Prostate gland (tissue), 2 donors: Measurements from ENCODE around the gene MAPKAP1. TPM values are rescaled to one million over a fixed set of nuclear protein-coding genes. Genes with fewer than 3 reads are reported as not detected.

Experiments
- DNase-seq: peaks from one replicate; pipeline ENCODE4 v3.0.0-alpha.2; 2019; ENCODE audit warnings: low spot score
- H3K27ac ChIP-seq, 2 donors: fragments of 200-600 bp; sonication (generic); 2 replicates each; pipeline ENCODE4 v1.5.1; 2017 to 2019
- H3K27me3 ChIP-seq: fragments of 200-600 bp; sonication (generic); replicated peaks from 2 replicates; pipeline ENCODE4 v1.5.1; 2019; ENCODE audit not compliant: insufficient read depth
- H3K36me3 ChIP-seq, 2 donors: fragments of 200-600 bp; sonication (generic); 1 replicate in 1 of 2; 2 replicates in 1 of 2; pipeline versions ENCODE4 v1.5.1 to v1.8.1; 2017 to 2019
- H3K4me1 ChIP-seq: fragments of 200-600 bp; sonication (generic); replicated peaks from 2 replicates; pipeline ENCODE4 v1.5.1; 2019
- H3K4me3 ChIP-seq, 2 donors: fragments of 200-600 bp; sonication (generic); 2 replicates each; pipeline ENCODE4 v1.5.1; 2017 to 2019
- H3K9me3 ChIP-seq: fragments of 200-600 bp; sonication (generic); 2 replicates; pipeline ENCODE4 v1.5.1; 2017
- POLR2A ChIP-seq: fragments of 450-650 bp; IDR thresholded peaks from one replicate; pipeline ENCODE4 v1.6.1; 2016; ENCODE audit warnings: antibody characterized with exemption, mild to moderate bottlenecking
- POLR2AphosphoS5 ChIP-seq: sonication (generic); formaldehyde crosslinking; IDR thresholded peaks from one replicate; pipeline ENCODE4 v1.6.1; 2017; ENCODE audit warnings: antibody characterized with exemption
- WGBS: methylation state at CpG from one replicate; pipeline ENCODE4 v1.1.5; 2018; 5-methylcytosine and 5-hydroxymethylcytosine counted together
- intact Hi-C: fragments of 100-400 bp; cut with DNase I; formaldehyde crosslinking; loops from one replicate; pipeline ENCODE4 v1.14.2; 2022
- total RNA-seq, 2 donors: library from RNA; depleted of rRNA; stranded (reverse); fragments of >200 nt; gene quantifications; one replicate each; pipeline ENCODE4 v1.1.0, GENCODE V29; 2016
- TF ChIP-seq, protein P1 (sequence below), 4 experiments: fragments of 200-600 bp in 2 of 4; fragments of 450-650 bp in 2 of 4; sonication (generic) in 2 of 4; IDR thresholded peaks; 1 replicate in 3 of 4; 2 replicates in 1 of 4; pipeline ENCODE4 v1.5.1; 2016 to 2019; ENCODE audit warnings: antibody characterized with exemption in 4 of 4, mild to moderate bottlenecking in 2 of 4, moderate library complexity in 2 of 4

MAPKAP1 gene
- total RNA-seq, 2 donors from 2014 or later: 62.4 to 91.2 TPM

DNA sequence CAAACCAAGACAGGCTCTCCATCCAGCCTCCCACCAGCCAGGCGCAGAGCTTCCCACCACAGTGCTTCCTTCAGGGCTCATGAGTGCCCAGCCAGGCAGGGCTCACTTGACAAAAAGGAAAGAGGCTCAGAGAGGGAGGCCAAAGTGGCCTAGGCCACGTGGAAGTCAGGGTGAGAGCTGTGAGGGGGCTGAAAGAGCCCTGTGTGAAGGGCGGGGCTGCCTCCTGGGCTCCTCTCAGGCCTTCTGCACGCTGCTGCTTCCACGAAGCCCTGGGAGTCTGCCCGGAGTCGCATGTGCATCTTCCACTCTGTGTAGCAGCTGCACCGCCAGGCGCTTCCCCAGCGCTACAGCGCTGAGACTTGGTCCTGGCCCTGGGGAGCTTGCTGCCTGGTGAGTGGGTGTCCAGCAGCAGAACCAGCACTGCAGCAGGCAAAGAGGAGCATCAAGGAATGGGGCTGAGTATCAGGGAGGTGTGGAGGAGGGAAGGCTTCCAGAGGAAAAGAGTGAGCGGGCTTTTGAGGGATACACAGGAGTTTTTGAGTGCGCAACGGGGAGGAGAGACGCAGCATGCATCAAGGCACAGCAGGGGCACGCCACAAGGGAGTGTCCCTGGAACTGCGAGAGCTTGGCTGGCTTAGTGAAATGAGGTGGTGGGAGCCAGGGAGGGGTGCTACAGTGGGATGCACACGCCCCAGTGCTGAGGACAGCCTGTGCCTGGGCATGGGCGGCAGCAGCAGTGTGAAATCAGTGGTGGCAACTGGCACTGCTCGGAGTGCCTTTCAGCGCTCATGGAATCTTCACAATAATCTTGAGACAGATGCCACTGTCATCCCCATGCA, 267.4 kb downstream of the MAPKAP1 start:
- DNase-seq: no peak
- H3K9me3 ChIP-seq: no peaks in the 10 kb centered on the region
- no peak overlapping the region for H3K4me3 ChIP-seq
- H3K36me3 ChIP-seq: no peaks in the 10 kb centered on the region
- H3K27me3 ChIP-seq: no peaks in the 10 kb centered on the region
- TF ChIP-seq POLR2AphosphoS5: no peak
- TF ChIP-seq, protein P1, sequence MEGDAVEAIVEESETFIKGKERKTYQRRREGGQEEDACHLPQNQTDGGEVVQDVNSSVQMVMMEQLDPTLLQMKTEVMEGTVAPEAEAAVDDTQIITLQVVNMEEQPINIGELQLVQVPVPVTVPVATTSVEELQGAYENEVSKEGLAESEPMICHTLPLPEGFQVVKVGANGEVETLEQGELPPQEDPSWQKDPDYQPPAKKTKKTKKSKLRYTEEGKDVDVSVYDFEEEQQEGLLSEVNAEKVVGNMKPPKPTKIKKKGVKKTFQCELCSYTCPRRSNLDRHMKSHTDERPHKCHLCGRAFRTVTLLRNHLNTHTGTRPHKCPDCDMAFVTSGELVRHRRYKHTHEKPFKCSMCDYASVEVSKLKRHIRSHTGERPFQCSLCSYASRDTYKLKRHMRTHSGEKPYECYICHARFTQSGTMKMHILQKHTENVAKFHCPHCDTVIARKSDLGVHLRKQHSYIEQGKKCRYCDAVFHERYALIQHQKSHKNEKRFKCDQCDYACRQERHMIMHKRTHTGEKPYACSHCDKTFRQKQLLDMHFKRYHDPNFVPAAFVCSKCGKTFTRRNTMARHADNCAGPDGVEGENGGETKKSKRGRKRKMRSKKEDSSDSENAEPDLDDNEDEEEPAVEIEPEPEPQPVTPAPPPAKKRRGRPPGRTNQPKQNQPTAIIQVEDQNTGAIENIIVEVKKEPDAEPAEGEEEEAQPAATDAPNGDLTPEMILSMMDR (IDR thresholded peaks at IDR 0.05): no peak
- TF ChIP-seq POLR2A: no peak
- H3K4me1 ChIP-seq: no peaks in the 10 kb centered on the region
- H3K27ac ChIP-seq: no peak overlapping the region
- WGBS: 95% methylated on average over 21 of the region's 21 CpGs
- intact Hi-C loops: no loop called here

DNA sequence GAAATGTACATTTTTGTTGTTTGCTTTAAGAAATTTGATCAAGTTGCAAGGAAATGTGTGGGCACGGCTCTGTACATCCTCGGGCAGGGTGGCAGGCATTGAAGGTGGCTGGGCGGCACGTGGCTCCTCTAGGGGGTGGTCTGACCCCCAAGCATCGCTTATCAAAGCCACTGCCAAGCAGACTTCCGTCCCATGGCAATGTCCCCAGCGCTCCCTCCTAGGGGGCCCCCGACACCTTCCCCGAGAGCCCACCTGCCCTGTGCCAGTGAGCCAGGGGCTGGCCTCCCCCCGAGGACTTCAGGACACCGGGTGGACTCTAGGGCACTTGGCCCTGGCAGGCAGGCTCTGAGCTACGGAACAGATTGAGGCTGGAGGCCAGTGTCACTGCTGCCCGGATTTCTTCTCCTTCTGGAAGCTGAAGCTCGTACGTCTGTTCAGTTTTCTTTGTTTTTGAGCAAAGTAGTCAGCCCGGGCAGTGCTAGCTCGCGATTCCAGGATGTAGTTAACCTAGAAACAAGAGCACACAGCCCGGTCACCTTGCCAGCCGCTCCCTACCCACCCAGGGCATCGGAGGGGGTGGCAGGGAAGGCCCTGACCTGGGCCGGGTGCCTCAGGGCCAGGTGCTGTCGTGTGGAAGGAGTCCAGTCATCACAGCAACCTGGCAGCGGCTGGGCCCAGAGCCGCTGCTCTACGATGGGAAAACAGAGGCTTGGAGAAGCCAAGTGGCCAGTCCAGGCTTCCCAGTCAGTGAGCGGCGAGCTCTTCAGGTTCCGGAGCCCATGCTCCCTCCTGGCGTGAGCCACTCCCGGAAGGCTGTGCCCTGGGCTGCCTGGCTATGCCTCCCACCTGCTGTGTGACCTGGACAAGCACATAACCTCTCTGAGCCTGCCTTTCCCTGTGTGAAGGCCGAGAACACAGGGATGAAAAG, 268.2 kb downstream of the MAPKAP1 start:
- Histone ChIP-seq H3K27ac (no peak overlapping the region), H3K4me1 (no peaks in the 10 kb centered on the region), H3K36me3 (no peaks in the 10 kb centered on the region), H3K4me3 (no peak overlapping the region), H3K9me3 (no peaks in the 10 kb centered on the region), H3K27me3 (no peaks in the 10 kb centered on the region)
- WGBS: 88% methylated on average over 28 of the region's 32 CpGs
- intact Hi-C loops: no loop called here
- TF ChIP-seq POLR2AphosphoS5: no peak
- no peak for DNase-seq

GRCh38 chr9:125437771-125438221, 269.2 kb downstream of the MAPKAP1 start:
- no peak for TF ChIP-seq POLR2A
- TF ChIP-seq POLR2AphosphoS5: no peak
- TF ChIP-seq, protein P1 (IDR thresholded peaks at IDR 0.05): no peak
- no peak for DNase-seq
- Histone ChIP-seq H3K27ac (no peak overlapping the region), H3K36me3 (no peaks in the 10 kb centered on the region), H3K4me1 (no peaks in the 10 kb centered on the region), H3K4me3 (no peak overlapping the region), H3K9me3 (no peaks in the 10 kb centered on the region), H3K27me3 (no peaks in the 10 kb centered on the region)
- intact Hi-C loops: no loop called here
- WGBS: 81% methylated on average over 15 of the region's 15 CpGs

DNA sequence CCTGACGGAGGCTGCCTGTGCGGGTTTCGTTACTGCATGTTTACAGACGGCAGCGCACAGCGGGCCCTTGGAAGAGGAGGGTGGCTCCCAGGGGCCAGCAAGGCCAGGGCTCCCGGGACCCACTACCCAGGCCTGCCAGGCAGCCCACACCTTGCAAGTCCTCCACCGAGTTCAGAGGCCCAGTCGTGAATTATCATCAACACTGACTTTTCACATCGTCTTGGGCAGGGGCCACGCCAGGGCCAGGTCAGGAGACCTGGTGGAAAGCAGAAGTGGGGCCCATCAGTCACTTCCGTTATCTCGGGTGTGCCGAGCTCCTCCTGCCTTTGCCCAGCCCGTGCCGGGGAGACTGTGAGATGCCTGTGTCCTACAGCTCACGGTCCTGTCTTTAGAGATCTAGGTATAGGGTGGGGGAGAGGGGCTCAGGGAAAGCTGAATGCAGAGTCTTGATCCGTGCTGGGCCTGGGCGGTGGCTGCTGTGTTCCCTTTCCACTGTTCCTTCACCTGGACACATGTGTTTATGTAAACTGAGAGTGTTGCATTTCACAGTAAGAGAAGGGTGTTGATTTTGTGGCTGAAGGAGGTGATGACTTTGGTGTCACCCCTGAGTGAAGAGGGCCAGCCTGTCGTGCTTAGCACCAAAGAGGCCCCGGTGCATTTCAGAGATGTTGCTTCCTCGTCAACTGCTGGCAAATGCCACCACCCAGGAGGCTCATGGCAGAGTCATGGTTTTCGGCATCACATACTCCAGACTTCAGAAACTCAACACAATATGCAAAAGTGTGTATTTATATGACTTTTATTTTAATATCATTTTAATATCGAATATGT, 270.2 kb downstream of the MAPKAP1 start:
- no peaks in the 10 kb centered on the region for H3K9me3 ChIP-seq
- H3K27me3 ChIP-seq: no peaks in the 10 kb centered on the region
- whole genome bisulfite sequencing: 94% methylated on average over 20 of the region's 24 CpGs
- H3K4me1 ChIP-seq: no peaks in the 10 kb centered on the region
- TF ChIP-seq POLR2AphosphoS5 (no peak), POLR2A (no peak)
- TF ChIP-seq, protein P1 (IDR thresholded peaks at IDR 0.05): no peak
- no peak overlapping the region for H3K4me3 ChIP-seq
- no peak overlapping the region for H3K27ac ChIP-seq
- intact Hi-C loops: no loop called here
- no peaks in the 10 kb centered on the region for H3K36me3 ChIP-seq
- no peak for DNase-seq
